Gastroesophageal sphincter (tissue), 4 donors: ENCODE measurements around the gene FOXO3. TPM values are rescaled to one million over a fixed set of nuclear protein-coding genes. Genes with fewer than 3 reads are reported as not detected.
A peak's percentile ranks its signal among the peaks of the same experiment; 100 is the strongest.

Source experiments
- ATAC-seq: fragments of 150-250 bp; one replicate; pipeline ENCODE4 v1.9.1; 2016; ENCODE audit warnings: mild to moderate bottlenecking, moderate library complexity
- H3K27ac ChIP-seq, 4 donors: fragments of 200-600 bp; sonication (generic) in 3 of 4; 1 replicate in 3 of 4; 2 replicates in 1 of 4; pipeline ENCODE4 v1.5.1; 2016 to 2019
- H3K27me3 ChIP-seq: fragments of 200-600 bp; sonication (generic); one replicate; pipeline ENCODE4 v1.5.1; 2019
- H3K36me3 ChIP-seq, 2 donors: fragments of 200-600 bp; sonication (generic); one replicate each; pipeline ENCODE4 v1.5.1; 2019; ENCODE audit warnings: control low read depth in 1 of 2
- H3K4me1 ChIP-seq, 3 donors: fragments of 200-600 bp; sonication (generic); 1 replicate in 2 of 3; 2 replicates in 1 of 3; pipeline ENCODE4 v1.5.1; 2016 to 2019; ENCODE audit warnings: control low read depth in 2 of 3
- H3K4me3 ChIP-seq, 2 donors: fragments of 200-600 bp; sonication (generic); one replicate each; pipeline ENCODE4 v1.5.1; 2019; ENCODE audit warnings: mild to moderate bottlenecking in 1 of 2, moderate library complexity in 1 of 2
- H3K9me3 ChIP-seq, 3 donors: fragments of 200-600 bp; sonication (generic); one replicate each; pipeline ENCODE4 v1.5.1; 2017 to 2019; ENCODE audit warnings: control low read depth in 2 of 3
- EP300 ChIP-seq: sonication (generic); formaldehyde crosslinking; IDR thresholded peaks from one replicate; pipeline ENCODE4 v1.6.1; 2017; ENCODE audit warnings: antibody characterized with exemption, mild to moderate bottlenecking
- POLR2A ChIP-seq, 2 donors: fragments of 450-650 bp; IDR thresholded peaks; one replicate each; pipeline ENCODE4 v1.6.1; 2017; ENCODE audit warnings: antibody characterized with exemption in 2 of 2, mild to moderate bottlenecking in 2 of 2, moderate library complexity in 1 of 2
- POLR2AphosphoS5 ChIP-seq: sonication (generic); formaldehyde crosslinking; IDR thresholded peaks from one replicate; pipeline ENCODE4 v1.6.1; 2017; ENCODE audit warnings: antibody characterized with exemption
- WGBS, 2 donors: methylation state at CpG; one replicate each; pipeline ENCODE4 v1.1.5; 2018; ENCODE audit warnings: low coverage in 1 of 2; 5-methylcytosine and 5-hydroxymethylcytosine counted together
- total RNA-seq, 4 donors: library from RNA; depleted of rRNA; stranded (reverse); fragments of >200 nt; gene quantifications; one replicate each; pipeline ENCODE4 v1.1.0, GENCODE V29; 2016
- TF ChIP-seq, protein P1 (sequence below), 4 experiments: fragments of 200-600 bp in 2 of 4; fragments of 450-650 bp in 2 of 4; sonication (generic) in 1 of 4; IDR thresholded peaks; one replicate each; pipeline ENCODE4 v1.5.1; 2017 to 2019; ENCODE audit warnings: antibody characterized with exemption in 4 of 4, mild to moderate bottlenecking in 2 of 4, moderate library complexity in 2 of 4

FOXO3 gene
- total RNA-seq, 4 donors from 2014 or later, result 93.7 to 122 (median 114) TPM

DNA sequence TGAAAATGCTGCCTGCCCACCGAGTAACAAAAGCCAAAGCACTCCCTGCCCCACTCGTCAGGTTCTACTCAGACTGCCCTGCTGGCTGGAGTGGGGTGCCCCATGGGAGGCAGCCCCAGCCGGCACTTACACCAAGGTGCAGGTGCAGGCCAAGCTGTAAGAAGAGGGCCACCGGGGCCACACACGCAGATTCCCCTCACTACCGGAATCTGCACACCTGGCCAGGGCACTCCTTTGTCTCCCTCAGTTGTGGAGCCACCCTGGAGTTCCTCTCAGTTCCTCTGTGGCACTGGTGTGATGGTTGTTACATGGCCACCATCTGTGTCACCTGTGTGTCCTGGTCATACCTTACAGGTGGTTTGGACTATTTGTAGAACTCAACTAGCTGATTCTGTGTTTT is 112.4 kb downstream of the FOXO3 start:
- WGBS, 2 donors, result 71% methylated on average over 1 of the region's 6 CpGs; no CpG with 5 or more reads in 1 of the 2 donors
- Histone ChIP-seq H3K27ac (no peak overlapping the region), H3K4me3 (no peak overlapping the region), H3K27me3 (no peaks in the 10 kb centered on the region), H3K36me3 (peaks cover 0 to 7% of the 10 kb centered on the region in 2 donors), H3K4me1 (peaks cover 31 to 100% (median 46%) of the 10 kb centered on the region in 3 donors), H3K9me3 (no peaks in the 10 kb centered on the region)
- ATAC-seq, result peak; percentile 29
- TF ChIP-seq POLR2AphosphoS5, result no peak
- TF ChIP-seq, protein P1, sequence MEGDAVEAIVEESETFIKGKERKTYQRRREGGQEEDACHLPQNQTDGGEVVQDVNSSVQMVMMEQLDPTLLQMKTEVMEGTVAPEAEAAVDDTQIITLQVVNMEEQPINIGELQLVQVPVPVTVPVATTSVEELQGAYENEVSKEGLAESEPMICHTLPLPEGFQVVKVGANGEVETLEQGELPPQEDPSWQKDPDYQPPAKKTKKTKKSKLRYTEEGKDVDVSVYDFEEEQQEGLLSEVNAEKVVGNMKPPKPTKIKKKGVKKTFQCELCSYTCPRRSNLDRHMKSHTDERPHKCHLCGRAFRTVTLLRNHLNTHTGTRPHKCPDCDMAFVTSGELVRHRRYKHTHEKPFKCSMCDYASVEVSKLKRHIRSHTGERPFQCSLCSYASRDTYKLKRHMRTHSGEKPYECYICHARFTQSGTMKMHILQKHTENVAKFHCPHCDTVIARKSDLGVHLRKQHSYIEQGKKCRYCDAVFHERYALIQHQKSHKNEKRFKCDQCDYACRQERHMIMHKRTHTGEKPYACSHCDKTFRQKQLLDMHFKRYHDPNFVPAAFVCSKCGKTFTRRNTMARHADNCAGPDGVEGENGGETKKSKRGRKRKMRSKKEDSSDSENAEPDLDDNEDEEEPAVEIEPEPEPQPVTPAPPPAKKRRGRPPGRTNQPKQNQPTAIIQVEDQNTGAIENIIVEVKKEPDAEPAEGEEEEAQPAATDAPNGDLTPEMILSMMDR (IDR thresholded peaks at IDR 0.05), result no peak

DNA sequence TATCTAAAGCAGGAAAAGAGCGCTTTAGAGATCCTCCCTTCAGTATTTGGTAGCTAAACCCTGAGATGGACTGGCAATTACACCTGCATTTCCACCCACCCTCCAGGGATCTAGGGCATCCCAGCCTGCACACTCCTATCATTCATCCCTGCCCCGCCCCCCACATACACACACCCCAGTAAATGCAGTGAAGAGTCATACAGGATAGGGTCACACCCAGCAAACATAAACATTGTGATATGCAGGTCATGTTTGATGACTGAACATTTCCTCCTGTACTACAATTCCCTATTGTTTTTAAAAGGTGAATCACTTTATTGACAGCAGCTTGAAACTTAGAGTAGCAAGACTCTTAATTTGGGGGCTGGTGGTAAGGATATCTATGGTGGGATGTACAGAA is 112.9 kb downstream of the FOXO3 start:
- WGBS, 2 donors, result 61 to 71% methylated on average over 2 of the region's 2 CpGs
- peaks cover 0 to 2% of the 10 kb centered on the region in 2 donors for H3K36me3 ChIP-seq
- no peak for ATAC-seq

DNA sequence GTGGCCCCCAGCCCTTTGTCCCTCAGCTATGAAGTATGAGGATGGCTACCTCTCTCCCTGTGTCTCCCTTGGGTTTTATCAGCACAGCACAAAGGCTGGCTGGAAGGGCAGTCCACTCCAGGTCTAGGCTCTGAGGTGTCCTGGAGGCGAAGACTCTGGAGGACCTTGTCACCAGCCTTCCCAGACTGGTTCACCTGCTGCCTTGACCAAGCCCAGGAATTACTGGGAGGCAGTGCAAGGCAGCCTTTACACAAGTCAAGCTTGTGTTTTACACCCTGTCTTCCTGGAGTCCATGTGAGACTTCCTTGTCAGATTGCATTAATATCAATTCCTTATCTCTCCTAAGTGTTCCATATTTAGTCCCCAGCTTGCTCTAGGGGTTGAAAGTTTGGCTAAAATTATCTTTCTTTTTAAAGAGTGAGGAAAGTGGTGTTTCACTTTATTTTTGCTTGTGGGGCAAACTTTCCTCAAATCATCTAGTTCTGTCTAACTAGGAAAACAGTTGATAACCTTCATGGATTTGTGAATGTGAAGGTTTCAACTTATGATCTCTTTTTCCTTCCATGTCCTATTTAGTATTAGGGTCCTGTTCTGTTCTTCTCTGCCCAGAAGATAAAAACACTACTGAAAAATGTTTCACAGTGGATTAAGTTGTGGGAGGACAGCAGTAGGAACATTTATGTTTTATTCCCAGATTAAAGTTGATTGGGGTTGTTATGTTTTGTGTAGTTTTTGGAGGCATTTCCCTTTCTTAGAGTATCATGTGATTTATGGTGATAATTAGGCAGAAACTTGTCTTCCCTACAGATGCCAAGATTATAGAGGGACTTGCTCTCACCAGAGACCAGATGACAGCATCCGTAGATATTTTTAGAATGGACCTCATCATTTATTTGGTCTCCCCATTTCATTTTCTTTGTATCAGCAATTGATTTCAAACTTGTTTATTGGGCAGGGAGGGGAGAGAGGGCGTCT is 114.8 kb downstream of the FOXO3 start:
- Histone ChIP-seq H3K9me3 (no peaks in the 10 kb centered on the region), H3K27me3 (no peaks in the 10 kb centered on the region), H3K4me1 (peaks cover 19 to 78% (median 35%) of the 10 kb centered on the region in 3 donors), H3K27ac (peak overlapping the region in 1 of 4 donors; percentile 13), H3K36me3 (peaks cover 0 to 15% of the 10 kb centered on the region in 2 donors), H3K4me3 (no peak overlapping the region)
- ATAC-seq, result no peak
- TF ChIP-seq POLR2A (IDR thresholded peaks at IDR 0.05), result no peak
- no peak for TF ChIP-seq POLR2AphosphoS5
- TF ChIP-seq, protein P1 (IDR thresholded peaks at IDR 0.05), result no peak
- TF ChIP-seq EP300, result no peak
- 23 to 43% methylated on average over 2 of the region's 3 CpGs for WGBS, 2 donors

More for the DNA sequence above, 112.9 kb downstream of the FOXO3 start:
- no peak overlapping the region for H3K4me3 ChIP-seq
- no peak overlapping the region for H3K27ac ChIP-seq
- H3K27me3 ChIP-seq, result no peaks in the 10 kb centered on the region
- H3K4me1 ChIP-seq, result peaks cover 28 to 97% (median 43%) of the 10 kb centered on the region in 3 donors
- H3K9me3 ChIP-seq, result no peaks in the 10 kb centered on the region
- no peak for TF ChIP-seq POLR2A (IDR thresholded peaks at IDR 0.05)
- no peak for TF ChIP-seq EP300
- TF ChIP-seq POLR2AphosphoS5, result no peak
- TF ChIP-seq, protein P1 (IDR thresholded peaks at IDR 0.05), result no peak

DNA sequence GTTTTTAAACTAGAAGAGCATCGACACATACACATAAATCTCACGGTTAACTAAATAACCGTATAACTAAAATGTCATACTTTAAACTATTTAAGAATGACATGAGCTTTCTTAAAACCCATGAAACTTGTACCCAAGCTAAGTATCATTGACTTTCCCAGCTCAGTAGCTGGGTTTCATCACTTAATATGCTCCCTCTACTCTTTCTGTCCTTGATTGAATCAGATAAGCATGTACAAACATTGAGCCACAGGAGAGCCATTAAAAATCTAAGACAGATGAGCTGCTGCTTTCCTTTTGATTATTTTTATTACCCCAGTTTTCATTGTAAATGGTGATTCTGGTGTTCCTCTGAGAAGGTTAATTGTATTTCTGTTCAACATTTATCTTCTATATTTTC is 115.8 kb downstream of the FOXO3 start:
- H3K9me3 ChIP-seq, result no peaks in the 10 kb centered on the region
- ATAC-seq, result no peak
- peak overlapping the region in 1 of 4 donors; percentile 9 for H3K27ac ChIP-seq
- WGBS, 2 donors, result 0 to 80% methylated on average over 1 to 3 of the region's 3 CpGs
- TF ChIP-seq EP300 (no peak), POLR2AphosphoS5 (no peak), POLR2A (IDR thresholded peaks at IDR 0.05) (no peak)
- TF ChIP-seq, protein P1 (IDR thresholded peaks at IDR 0.05), result no peak
- peaks cover 0 to 15% of the 10 kb centered on the region in 2 donors for H3K36me3 ChIP-seq
- H3K27me3 ChIP-seq, result no peaks in the 10 kb centered on the region
- peaks cover 18 to 67% (median 27%) of the 10 kb centered on the region in 3 donors for H3K4me1 ChIP-seq
- H3K4me3 ChIP-seq, result no peak overlapping the region
